Fibroblast of skin of scalp (primary cell): ENCODE measurements around the gene PTPRN2.
"Not testable (repeated sequence)": the region's sequence is repeated elsewhere in the genome, so short reads cannot be mapped to it uniquely, and the experiment has no call there.

ENCODE experiments used
- DNase-seq: peaks from one replicate; pipeline ENCODE4 v3.0.0-alpha.2; 2013

Gene PTPRN2

GRCh38 chr7:158361326-158361946 is 226.2 kb downstream of the PTPRN2 start:
- DNase-seq, result no peak

GRCh38 chr7:158358926-158359645 is 228.5 kb downstream of the PTPRN2 start:
- DNase-seq, result no peak

- no peak for DNase-seq
These were observed 229.5 kb downstream of the PTPRN2 start for GRCh38 chr7:158357898-158358821.

- no peak for DNase-seq
These were observed 230.3 kb downstream of the PTPRN2 start for GRCh38 chr7:158357106-158357897.

GRCh38 chr7:158356454-158356853 is 231.2 kb downstream of the PTPRN2 start:
- no peak for DNase-seq

GRCh38 chr7:158355456-158356065 is 232.1 kb downstream of the PTPRN2 start:
- no peak for DNase-seq

- DNase-seq, result no peak
These were observed 232.8 kb downstream of the PTPRN2 start for GRCh38 chr7:158354861-158355260.

- peak; percentile 9 for DNase-seq
These were observed 233.7 kb downstream of the PTPRN2 start for GRCh38 chr7:158353606-158354570.

- not testable (repeated sequence) for DNase-seq
These were observed 235.5 kb downstream of the PTPRN2 start for GRCh38 chr7:158351899-158352729.

GRCh38 chr7:158351481-158351880 is 236.1 kb downstream of the PTPRN2 start:
- no peak for DNase-seq

- no peak for DNase-seq
These were observed 236.6 kb downstream of the PTPRN2 start for GRCh38 chr7:158351051-158351450.

- no peak for DNase-seq
These were observed 237.3 kb downstream of the PTPRN2 start for GRCh38 chr7:158350166-158350900.

GRCh38 chr7:158348446-158348845 is 239.2 kb downstream of the PTPRN2 start:
- DNase-seq, result no peak

- not testable (repeated sequence) for DNase-seq
These were observed 239.6 kb downstream of the PTPRN2 start for GRCh38 chr7:158348039-158348438.

- no peak for DNase-seq
These were observed 241.9 kb downstream of the PTPRN2 start for GRCh38 chr7:158345731-158346130.

GRCh38 chr7:158344706-158345300 is 242.8 kb downstream of the PTPRN2 start:
- no peak for DNase-seq

GRCh38 chr7:158343936-158344455 is 243.6 kb downstream of the PTPRN2 start:
- DNase-seq, result no peak

- DNase-seq, result no peak
These were observed 244.1 kb downstream of the PTPRN2 start for GRCh38 chr7:158343526-158343925.
